AG20443 (cell line): Measurements from ENCODE around the gene TSHZ2.

Source experiments
- DNase-seq: peaks from one replicate; pipeline ENCODE4 v3.0.0; 2012; ENCODE audit warnings: low spot score, mixed read lengths

Gene TSHZ2

DNA sequence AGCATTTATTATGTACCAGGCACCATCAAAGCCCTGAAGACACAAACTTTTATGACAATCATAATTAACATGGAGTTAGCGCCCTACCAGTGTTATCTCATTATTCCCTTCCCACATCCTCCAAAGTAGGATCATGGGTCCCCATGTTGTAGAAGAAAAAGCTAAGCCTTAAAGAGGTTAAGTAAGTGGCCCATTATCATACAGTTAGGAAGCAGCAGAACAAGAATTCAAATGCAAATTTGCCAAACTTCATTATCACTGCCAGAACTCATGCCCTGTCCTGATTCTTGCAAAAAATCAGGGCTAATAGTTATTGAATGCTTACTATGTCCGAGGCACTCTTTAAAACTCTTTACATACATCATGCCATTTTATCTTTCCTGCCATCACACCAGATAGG, 310.9 kb downstream of the TSHZ2 start:
- no peak for DNase-seq

- no peak for DNase-seq
Observed at GRCh38 chr20:53283597-53283996, 311.4 kb downstream of the TSHZ2 start.

DNA sequence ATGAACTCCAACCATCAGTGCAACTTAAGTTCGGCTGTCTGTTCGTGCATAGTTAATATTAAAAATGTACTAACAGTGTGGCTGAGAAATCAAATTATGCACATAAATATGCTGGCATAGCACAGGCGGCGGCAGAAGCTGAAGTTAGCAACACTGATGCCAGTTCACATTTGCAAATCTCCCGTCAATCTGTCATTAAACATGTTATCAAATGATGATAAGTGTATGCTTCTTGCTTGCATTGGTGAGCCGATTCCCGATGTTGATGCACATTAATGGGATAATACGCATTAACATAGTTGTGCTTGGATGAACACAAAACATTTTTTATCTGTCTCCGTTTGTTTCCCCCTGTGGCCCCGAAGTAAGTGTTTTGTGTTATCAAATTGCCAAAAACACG, 312.1 kb downstream of the TSHZ2 start:
- DNase-seq = no peak

- DNase-seq = no peak
Observed at GRCh38 chr20:53284696-53285095, 312.5 kb downstream of the TSHZ2 start.

DNA sequence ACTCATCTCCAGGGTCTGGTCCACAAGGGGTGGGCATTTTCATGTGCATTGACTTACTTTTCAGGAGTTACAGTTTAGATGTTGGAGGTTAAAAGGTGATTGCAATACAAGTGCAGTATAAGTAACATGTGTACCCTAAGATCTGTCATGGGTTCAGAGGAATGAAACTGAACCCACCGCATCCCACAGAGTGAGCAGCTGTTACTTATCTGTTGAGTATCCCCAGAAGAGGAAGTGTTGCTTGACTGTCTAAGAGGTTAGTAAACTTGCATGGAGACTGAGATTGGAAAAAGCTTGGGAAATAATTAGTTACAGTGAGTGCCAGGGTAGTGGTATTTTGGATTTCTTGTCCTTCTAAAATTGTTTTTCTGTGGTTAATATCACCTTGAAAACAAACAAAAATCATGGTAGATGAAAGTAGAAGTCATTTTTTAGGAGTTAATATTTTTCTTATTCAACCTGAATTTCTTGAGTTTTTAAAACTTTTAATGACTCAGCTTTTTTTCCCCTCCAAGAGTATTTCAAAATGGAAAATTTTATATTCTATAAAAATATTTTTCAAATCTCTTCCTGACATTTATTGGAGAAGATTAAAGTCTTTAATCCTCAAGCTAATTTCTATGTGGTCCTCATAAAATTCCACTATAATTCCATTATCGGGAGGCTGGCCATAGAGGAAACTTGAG, 315.3 kb downstream of the TSHZ2 start:
- DNase-seq = no peak

- DNase-seq = no peak
Observed at GRCh38 chr20:53291548-53291947, 319.4 kb downstream of the TSHZ2 start.

- DNase-seq = no peak
Observed at GRCh38 chr20:53292347-53292746, 320.2 kb downstream of the TSHZ2 start.

GRCh38 chr20:53294804-53295203, 322.6 kb downstream of the TSHZ2 start:
- DNase-seq = peak; percentile 19

GRCh38 chr20:53296025-53296424, 323.9 kb downstream of the TSHZ2 start:
- peak; percentile 39 for DNase-seq

DNA sequence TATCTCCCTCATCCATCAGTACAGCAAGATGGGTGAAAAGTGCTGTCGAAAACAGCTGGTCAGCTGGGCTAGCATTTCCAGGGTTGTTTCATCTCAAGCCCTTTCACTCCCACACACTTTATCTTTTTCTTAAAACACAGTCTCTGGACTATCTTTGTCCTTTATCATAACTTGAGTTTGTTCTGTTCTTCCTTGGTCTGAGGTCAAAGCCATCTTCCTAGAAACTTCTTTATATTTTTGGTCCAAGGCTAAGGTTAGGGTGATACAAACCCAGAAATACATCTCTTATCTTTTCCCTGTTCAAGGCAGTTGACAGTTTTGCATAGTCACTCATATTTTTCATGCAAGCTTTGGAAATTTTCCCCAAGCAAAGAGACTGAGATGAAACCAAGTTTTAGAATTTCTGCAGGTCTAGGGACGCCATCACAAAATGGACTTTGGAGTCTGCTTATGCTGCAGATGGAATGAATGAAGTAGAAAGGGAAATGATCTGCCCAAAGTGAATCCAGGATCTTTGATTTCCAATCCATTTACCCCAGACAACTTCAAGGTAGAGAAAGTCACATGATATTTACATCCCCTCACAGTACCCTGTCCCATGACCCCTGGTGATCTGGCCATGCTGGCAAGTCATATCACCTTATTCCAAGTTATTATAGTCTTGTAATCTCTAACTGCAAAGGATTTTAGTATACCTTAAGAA, 324.4 kb downstream of the TSHZ2 start:
- no peak for DNase-seq

DNA sequence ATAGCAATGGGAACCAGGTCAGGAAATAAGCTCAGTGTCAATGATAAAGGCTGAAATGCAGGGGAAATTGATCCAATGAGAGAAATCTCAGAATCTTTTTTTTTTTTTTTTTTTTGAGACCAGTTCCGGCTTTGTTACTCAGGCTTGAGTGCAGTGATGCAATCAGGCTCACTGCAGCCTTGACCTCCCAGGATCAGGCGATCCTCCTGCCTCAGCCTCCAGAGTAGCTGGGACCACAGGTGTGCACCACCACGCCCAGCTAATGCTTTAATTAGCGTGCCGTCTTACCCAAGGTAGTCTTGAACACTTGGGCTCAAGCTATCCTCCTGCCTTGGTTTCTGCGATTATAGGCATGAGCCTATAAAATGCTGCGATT, 325.0 kb downstream of the TSHZ2 start:
- DNase-seq = no peak

GRCh38 chr20:53298260-53298659, 326.1 kb downstream of the TSHZ2 start:
- DNase-seq = no peak

- no peak for DNase-seq
Observed at GRCh38 chr20:53298911-53299310, 326.8 kb downstream of the TSHZ2 start.

GRCh38 chr20:53299831-53300230, 327.7 kb downstream of the TSHZ2 start:
- DNase-seq = no peak

- no peak for DNase-seq
Observed at GRCh38 chr20:53301869-53302268, 329.7 kb downstream of the TSHZ2 start.

DNA sequence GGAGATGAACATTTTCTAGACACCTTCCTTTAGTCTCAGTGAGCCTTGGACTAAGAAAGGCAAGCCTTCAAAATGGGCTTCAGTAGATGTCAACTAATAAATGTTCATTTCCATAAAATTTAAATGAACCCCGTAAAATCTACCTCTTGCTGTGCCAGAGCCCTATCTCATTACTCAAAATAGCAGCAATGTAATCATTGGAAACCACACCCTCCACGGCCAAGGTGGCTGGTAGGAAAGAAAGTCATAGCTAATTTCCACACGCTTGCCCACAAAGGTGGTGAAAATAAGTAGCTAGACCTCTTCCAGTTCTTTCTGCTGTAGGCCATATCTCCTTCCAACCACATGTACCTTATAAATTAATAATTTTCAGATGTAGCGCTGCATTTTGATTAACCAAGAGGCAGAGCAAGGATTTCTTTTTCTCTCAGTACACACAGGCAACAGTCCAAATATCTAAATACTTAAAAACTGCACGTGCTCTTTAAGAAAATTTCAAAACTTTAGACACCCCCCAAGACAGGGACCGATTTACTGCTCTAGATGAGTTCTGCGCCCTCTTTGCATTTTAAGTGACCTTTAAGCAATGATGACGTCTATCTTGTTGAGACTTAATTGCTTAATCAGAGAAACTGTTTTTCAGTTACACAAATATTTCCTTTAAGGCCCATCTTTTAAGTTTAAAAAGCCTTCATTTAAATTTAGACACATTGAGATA, 330.7 kb downstream of the TSHZ2 start:
- DNase-seq = no peak

DNA sequence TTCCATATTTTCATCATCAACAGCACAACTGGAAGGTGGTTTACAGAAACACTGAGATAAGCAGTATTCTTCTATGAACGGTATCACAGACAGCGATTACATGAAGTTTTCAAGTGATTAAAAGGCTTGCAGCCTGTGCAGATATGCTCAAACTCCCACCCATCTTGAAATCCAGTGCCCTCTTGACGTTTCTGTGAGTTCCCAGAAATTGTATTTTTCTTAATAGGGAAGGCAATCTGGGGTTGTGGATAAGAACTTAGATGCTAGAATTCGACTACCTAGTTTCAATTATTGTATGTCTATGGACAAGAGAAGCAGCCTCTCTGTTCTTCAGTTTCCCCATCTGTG, 331.2 kb downstream of the TSHZ2 start:
- DNase-seq = no peak

DNA sequence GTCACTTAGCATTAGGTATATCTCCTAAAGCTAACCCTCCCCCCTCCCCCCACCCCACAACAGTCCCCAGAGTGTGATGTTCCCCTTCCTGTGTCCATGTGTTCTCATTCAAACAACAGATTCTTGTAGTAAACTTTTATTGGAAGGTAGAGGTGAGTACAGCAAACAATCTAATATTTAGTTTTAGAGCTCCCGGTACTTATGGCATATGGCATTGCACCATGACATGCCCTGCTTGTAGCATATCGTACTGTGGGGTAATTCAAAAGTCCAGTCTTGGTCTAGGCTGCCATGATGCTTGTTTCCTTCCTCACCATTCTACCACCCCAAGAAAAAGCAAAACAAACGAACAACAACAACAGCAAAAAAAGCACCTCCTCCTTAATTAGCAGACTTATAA, 332.0 kb downstream of the TSHZ2 start:
- DNase-seq = no peak

DNA sequence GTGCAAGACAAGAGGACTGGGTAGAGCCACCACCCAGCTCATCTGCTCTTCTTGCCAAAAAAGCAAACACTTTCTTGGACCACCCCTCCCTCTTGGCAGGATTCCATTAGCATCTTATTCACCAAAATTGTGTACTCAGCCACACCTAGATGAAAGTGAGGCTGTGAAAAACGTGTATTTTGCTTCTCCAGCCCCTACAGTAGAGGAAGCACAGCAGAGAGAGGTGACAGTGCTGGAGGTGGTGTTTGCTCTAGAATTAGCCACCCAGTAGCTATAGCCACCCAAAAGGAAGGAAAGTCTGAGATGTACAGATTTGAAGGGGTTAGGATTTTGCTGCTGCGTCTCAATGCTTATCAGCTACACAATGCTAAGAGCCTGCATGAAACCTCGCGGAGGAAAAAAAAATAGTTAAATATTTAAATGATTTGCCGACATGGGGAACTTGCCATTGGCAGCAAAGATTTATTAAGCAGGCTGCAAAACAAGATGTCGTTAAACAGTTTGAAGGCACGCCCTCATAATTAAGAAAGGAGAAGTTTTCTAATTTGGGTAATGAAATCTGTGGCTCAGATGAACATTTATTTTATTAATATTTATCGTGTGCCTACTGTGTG, 334.1 kb downstream of the TSHZ2 start:
- no peak for DNase-seq

GRCh38 chr20:53307964-53308597, 335.9 kb downstream of the TSHZ2 start:
- no peak for DNase-seq

DNA sequence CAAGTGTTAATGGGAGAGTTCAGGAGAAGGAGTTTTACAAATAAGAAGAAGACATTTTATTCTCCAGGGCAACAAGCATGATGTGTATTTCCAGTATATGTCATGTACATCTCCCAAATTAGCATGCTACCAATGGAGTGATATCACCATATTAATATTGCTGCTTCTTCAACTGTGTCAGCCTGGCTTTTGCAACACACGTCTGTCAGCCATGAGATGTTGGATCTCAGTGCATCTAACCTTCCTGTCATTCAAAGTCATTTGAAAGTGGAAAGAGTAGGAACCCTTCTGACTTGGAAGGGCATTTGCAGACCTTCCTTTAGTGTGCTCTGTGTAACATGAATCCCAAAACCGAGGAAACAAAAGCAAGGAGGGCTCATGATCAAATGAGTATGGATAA, 337.4 kb downstream of the TSHZ2 start:
- DNase-seq = no peak

GRCh38 chr20:53312957-53313356, 340.8 kb downstream of the TSHZ2 start:
- no peak for DNase-seq
